Brain pericyte (primary cell): ENCODE measurements around the gene PLCH2.
"Not testable (repeated sequence)": the region's sequence is repeated elsewhere in the genome, so short reads cannot be mapped to it uniquely, and the experiment has no call there.

Experiments used
- DNase-seq: peaks from one replicate; pipeline ENCODE4 v3.0.0-alpha.2; 2012; ENCODE audit warnings: low read depth, low spot score

PLCH2 gene

DNA sequence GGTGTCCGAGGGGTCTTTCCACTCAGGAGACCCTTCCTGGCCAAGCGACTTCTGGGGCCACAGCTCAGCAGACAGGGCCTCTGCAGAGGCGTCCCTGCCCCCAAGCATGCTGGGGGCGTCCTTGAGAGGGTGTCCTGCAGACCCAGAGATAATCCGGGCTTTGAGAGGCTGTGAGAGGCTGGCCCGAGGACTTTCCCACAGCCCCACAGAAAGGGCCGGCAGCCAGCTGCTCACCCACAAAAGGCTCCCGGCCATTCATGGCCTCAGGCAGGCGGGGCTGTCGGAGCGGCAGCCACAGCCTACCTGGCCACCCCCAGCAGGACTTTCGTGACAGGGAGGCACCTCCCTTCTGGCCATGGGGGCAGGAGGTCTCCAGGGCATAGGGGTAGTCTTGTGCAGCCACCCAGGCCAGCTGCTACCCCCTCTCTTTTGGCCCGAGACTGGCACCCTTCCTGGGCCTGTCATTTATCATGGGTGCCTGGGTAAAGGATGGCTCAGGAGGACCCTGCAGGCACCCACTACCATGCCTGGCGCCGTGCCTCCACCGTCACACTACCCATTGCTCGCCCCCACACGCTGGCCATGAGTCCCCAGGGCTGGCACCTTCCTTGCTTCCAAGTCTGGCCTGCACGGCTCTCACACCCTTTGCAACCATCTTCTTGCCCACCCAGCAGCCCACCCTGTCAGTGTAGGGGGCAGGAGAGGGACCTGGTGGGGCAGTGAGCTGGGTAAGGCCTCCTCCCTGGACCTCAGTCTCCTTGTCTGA, 69.0 kb downstream of the PLCH2 start:
- DNase-seq: no peak

DNA sequence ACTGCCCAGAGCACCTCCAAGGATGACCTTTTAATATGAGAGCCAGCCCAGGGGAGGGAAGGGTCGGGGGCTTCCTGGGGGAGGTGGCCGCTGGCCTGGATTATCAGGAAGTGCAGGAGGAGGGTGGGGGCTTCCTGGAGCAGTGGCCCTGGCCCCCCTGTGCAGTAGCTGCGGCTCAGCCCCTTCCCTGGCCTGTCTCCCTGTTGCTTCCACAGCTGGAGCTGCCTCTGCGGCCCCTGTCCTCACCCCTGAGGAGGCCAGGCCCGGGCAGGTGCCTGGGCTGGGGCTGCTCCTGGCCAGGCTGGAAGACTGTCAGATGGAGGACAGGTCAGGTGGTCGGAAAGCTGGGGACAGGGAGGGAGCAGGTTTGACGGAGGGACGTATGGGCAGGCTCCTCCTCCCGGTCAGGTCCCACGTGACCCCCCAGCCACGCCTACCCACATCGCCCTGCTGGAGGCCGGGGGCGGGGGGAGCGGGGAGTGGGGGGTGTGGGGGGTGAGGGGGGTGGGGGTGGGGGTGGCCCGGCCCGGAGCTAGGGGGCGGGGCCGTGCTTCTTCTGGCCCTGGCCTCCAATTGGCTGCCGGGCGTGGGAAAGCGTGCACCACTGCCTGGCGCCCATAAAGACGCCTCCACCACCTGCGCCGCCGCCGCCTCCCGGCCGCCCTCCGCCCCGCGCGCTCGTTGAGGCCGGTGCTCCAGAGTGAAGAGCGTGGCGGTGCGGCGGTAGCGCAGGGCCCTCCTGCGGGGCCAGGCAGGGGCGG, 69.8 kb downstream of the PLCH2 start:
- no peak for DNase-seq

GRCh38 chr1:2546515-2547209, 70.6 kb downstream of the PLCH2 start:
- DNase-seq: no peak

GRCh38 chr1:2547210-2548067, 71.3 kb downstream of the PLCH2 start:
- no peak for DNase-seq

DNA sequence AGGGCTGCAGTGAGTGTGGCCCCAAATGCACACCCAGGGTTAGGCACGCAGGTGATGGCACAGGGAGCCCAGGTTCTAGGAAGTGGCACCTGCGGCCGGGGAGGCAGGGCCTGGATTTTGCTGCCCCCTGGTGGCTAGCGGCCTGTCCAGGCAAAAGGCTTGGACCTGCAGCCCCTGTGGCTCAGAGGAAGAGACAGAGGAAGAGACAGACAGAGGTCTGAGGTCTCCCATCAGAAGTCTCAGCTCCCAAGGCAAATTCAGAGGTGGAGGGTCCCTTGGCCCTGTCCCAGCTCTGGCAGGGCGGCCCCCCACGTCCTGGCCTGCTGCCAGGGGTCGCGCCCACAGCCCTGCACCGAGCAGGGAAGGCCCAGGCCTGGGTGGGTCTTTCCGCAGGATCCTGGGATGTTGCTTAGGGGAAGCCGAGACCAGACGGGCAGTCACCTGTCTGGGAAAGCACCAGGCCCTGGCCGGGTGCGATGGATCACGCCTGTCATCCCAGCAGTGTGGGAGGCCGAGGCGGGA, 72.0 kb downstream of the PLCH2 start:
- no peak for DNase-seq

GRCh38 chr1:2549367-2550029, 73.4 kb downstream of the PLCH2 start:
- DNase-seq: not testable (repeated sequence)

DNA sequence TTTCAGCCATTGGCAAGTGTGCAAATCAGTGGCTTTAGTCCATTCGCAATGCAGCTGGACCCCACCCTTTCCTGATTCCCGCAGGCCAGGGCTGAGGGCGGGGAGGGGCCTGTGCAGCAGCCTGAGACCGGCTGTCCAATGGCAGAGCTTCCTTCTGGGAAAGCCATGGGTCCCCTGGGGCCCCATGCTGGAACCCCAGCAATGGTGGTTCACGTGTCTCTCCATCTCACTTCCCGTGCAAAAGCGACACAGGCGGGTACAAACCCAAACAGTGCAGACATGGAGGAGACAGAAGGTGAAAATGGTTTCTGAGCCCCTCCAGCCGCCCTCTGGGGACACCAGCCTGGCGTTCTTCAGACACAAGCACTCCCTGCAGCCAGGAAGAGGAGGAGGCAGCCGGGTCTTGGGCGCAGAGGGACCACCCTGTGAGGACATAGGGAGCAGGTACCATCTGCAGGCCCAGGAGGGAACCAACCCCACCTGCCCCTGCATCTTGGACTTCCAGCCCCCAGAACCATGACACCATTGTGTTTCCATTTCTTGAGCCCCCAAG, 74.3 kb downstream of the PLCH2 start:
- DNase-seq: not testable (repeated sequence)

- DNase-seq: not testable (repeated sequence)
Observed at GRCh38 chr1:2551544-2551943, 75.5 kb downstream of the PLCH2 start.

GRCh38 chr1:2552189-2552588, 76.1 kb downstream of the PLCH2 start:
- no peak for DNase-seq

GRCh38 chr1:2553076-2553475, 77.0 kb downstream of the PLCH2 start:
- not testable (repeated sequence) for DNase-seq

DNA sequence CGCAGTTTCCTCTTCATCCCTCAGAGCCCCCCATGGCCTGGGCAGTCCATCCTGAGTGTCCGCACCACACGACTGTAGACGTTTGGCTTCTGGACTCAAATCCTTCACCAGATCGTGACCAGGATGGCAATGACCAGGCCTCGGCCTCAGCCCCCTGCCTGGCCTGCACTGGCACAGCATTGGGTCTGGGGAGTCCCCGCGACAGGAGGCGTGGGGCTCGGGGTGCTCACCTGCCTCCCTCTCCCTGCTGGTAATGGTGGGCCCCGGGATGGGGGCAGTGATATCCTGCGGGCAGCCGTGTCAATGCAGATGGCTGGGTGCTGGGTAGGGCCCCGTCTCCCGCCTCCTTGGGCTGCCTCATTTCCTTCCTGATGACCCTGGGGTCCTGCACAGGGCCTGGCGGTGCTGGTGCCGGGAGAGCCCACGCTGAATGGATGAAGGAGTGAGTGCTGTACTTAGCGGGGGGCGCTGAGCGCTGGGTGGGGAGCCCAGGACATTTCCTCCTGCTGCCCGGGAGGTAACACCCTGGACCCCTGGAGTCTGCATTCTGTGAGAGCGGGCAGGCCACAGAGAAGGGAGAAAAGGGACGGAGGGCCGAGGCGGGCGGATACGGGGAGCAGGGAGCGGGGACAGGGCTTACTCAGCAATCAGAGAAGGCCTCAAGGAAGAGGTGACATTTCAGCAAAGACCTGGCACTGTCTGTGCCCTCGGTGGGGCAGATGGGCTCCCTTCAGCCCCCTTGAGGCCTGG, 78.0 kb downstream of the PLCH2 start:
- DNase-seq: no peak

DNA sequence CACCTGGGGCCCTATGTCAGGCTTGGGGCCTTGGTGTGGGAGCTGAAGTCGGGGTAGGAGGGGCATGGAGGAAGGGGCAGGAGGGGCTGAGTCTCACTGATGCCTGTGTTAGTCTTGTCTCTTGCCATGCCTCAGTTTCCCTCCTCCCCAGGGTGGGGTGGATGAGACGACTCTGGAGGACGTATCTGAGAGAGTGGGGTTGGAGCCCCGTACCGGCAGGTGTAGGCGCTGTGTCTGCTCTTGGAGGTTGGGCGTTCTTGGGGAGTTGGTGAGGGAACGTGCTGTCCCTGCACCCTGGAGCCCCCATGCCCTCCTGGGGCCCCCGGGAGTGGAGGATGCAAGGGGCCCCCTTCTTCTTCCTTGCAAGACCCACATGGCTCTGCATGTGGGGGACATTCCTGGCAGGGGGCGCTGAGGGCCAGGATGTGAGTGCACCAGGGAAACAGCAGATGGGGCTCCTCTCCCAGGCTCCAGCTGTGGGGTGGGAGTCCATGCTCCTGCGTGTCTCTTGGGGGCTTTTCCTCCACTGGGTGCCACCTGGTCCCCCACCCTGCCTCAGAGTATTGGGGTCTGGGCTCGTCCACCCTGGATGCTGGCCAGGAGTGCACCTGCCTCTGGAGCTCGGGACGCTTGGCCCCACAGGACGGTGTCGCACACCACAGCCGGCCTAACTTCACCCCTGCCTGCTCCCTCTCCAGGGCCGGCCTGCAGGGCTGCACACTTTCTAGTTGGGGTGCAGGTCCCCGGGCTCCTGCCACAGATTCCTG, 78.7 kb downstream of the PLCH2 start:
- DNase-seq: no peak
